GM18499 (cell line): Measurements from ENCODE around the gene NDUFS7.
"Not testable (repeated sequence)": the region's sequence is repeated elsewhere in the genome, so short reads cannot be mapped to it uniquely, and the experiment has no call there.

Experiments used
- ATAC-seq: cut with Tn5 transposase; IDR thresholded peaks from one replicate; pipeline ENCODE4 v1.9.1; 2021; ENCODE audit warnings: moderate number of reproducible peaks; ENCODE audit not compliant: insufficient read depth, unreplicated experiment

The NDUFS7 gene

DNA sequence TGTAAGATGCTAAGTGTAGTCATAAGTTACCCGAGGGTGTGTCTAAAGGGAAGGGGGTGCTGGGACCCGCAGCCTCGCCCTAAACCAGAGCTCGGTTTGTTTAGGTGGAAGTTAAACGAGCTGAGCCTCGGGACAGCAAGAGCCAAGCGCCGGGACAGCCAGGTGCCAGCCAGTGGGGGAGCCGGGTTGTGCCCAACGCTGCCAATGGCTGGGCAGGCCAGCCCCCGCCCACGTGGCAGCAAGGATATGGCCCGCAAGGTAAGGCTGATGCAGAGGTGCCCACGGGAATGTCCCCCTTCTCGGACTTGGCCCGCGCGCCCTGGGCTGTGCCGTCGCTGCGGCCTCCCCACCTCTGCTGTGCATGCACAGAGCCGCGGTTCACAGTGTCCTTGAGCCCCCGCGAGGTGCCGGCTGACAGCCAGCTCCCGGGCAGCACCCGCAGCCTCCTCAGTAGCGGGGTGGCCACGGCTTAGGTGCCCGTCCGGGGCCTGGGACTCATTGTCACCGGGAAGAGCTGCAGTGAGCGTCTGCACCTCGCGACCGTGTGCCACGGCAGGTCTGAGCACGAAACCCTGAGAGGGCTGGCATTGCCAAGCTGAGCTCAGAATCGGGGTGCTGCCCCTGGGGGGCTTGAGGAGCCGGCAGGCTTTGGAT lies 45.2 kb downstream of the NDUFS7 start:
- no peak for ATAC-seq

DNA sequence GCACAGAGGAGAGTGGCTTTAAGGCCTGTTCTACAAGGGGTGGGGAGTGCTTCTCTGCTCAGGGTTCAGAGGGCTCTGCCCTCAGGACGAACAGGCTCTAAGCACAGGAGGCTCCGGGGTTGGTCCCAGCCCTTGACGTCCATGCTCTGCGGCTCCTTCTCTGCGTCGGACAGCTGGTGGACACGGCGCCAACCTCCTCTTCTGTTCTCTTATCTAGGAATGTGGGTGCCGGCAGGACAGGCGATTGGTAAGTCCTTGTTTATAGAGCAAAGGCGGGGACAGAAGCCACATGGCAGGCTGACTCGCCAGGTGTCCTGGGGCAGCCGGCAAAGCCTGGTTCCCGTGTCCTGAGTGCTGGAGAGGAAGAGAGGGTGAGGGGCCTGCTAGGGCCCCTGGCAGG lies 46.0 kb downstream of the NDUFS7 start:
- ATAC-seq = no peak

DNA sequence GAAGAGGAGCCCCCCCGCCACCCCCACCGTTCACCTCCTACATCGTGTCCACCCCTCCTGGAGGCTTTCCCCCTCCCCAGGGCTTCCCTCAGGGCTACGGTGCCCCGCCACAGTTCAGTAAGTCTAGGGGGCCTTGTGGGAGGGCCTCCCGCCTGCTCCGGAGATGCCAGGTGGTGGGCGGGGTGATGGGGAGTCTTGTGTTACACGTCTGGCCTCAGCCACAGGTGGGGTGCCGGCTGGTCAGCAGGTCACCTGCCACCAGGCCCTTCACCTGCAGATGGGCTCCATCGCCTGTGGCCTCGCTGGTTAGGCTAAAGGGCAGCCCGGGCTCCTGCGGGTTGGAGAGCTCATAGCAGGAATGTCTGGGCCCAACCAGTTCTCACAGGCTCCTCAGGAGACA lies 46.5 kb downstream of the NDUFS7 start:
- no peak for ATAC-seq

DNA sequence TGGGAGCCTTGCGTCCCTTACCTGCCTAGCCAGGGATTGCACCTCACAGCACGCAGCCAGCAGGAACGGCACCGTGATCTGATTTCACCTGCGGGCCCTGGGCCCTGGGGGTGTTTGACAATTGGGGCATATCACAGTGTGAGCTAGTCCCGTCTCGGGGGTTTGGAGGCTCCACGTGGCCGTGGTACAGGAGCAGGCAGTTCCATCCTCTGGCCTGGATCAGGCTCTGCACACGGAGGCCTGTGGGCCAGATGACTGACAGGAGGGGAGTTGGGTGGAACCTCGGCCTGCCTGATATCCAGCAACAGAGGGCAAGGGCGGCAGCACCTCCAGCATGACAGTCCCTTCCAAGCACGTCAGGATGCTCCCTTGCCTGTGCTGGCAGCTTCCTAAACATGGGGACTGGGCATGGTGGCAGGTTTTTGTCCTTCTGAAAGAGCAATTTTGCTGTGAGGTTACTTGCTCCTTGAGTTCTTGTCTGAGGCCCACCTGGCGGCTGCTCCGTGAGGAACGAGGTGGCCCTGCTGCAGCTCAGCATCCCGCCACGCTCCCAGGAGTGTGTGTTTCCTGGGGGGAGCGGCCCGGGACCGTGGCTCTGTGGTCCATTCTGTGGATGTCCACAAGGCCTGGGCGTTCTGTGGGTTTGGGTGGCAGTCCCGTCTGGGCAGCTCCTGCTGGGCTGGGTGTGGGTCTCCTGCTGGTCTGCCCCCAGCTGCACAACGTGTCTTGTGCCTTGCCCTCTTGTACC lies 48.2 kb downstream of the NDUFS7 start:
- no peak for ATAC-seq

DNA sequence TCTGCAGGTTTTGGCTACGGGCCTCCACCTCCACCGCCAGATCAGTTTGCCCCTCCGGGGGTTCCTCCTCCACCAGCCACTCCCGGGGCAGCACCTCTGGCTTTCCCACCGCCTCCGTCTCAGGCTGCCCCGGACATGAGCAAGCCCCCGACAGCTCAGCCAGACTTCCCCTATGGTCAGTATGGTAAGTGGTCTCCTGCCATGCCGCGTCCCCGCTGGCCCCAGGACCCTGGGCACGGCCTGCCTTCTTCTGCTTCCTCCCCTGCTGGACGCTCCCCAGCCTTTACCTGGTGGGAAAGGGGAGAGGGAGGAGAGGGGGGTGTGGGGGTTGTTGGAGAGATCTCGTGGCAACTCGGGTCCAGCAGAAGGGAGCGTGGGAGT lies 48.8 kb downstream of the NDUFS7 start:
- ATAC-seq = no peak

DNA sequence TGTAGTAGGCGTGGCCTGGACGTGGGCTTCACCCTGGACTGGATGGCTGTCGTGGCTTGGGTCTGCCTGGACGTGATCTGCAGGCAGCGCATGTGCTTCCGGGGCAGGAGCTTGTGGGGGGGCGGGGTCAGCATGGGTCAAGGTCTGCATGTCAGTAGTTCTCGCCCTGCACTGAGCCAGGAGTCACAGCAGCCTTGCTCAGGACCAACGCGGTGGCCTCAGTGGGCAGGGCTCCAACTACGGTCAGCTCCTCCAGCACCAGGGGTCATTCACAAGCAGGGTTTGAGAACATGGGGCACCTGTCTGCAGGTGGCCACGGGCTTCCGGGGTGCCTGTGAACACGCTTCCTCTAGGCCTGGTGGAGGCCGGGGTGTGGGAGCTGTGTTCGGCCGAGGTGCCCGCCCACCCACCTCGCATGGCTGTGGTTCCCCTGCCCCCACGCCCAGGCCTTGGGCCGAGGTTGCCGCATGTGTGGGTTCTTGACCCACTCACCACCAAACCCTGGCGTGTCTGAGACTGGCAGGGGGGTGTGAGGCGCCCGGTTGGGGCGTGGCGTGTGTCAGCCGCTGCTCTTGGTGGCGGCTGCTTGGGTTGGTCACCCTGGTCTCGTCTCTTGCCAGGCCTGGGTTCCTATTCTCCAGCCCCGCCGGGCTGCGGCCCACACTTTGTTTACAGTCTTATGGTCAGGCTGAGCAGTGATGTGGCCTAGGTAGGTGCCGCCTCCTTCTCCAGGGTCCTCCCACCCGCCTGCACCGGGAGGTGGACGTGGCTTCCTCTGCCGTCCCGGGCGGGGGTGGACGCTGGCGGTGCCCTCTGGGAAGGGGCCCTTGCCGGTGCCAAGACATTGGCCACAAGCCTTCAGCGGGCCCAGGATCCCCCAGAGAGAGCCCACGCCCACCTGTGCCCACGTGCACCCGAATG lies 49.7 kb downstream of the NDUFS7 start:
- ATAC-seq = no peak

DNA sequence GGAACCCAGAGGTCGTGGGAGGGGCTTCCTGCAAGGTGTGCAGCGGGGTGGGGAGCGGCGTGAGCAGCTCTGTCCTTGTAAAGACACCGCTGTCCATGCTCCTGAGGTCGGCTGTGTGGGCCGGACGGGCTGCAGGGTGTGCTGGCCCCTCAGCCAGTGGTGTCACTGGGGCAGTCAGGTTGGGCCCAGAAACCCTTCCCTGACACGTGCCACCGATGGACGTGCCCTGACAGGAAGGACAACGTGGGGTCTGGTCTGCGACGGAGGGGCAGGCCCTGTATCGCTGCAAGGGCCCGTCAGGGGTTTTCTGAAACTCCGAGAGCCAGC lies 50.3 kb downstream of the NDUFS7 start:
- ATAC-seq = no peak

DNA sequence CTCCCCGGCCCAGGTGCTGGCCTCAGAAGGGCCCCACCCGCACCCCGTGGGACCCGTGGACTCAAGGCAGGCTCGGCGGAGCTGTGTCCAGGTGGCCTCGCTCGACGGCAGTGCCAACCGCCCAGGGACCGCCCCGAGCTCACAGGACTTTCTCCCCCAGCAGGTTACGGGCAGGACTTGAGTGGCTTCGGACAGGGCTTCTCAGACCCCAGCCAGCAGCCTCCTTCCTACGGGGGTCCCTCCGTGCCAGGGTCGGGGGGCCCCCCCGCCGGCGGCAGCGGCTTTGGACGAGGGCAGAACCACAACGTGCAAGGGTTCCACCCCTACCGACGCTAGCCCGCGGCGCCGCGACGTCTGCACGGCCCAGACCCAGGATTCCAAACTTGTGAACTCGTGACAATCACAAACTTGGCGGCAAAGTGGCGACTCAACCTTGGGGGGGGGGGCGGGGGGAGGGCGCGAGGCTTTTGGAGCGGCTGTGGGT lies 50.9 kb downstream of the NDUFS7 start:
- ATAC-seq = no peak

DNA sequence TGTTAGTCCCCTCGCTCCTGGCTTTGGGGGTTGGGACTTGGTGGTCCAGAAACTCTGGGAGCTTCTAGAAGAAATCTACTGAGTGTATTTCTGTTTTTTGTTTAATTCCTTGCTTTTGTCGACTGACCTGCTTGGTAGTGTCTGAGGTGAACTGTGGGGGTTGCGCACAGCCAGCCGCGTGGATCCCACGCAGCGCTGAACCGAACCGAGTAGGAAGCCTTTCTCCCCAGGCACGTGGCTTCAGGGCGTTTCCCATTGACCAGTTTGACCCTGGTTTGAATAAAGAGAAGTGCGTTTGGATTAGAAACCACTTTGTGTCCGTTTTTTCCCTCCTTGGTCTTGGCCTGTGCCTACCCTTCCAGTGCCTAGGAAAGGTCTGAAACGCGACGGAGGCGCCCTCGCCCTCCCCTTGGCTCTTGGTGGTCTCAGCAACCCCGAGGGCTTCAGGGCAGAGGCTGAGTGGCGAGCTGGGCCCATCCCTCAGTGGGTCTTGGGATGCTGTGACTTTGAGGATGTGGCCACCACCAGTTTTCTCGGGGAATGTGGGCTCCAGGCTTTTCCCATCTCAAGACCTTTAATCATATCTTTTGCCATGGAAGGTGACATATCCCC lies 51.8 kb downstream of the NDUFS7 start:
- ATAC-seq = no peak

DNA sequence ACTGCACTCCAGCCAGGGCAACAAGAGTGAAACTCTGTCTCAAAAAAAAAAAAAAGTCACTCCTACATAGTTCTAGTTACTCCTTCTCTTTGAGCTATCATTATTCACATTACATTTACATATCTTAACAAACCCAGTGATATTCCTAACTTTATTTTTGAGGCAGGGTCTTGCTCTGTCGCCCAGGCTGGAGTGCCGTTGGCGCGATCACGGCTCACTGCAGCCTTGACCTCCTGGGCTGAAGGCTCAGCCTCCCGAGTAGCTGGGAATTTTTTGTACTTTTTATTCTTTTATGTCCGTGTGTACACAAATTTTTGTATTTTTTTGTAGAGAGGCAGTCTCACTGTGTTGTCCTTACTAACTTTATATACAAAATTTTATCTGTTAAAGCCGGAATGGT lies 53.9 kb downstream of the NDUFS7 start:
- no peak for ATAC-seq

DNA sequence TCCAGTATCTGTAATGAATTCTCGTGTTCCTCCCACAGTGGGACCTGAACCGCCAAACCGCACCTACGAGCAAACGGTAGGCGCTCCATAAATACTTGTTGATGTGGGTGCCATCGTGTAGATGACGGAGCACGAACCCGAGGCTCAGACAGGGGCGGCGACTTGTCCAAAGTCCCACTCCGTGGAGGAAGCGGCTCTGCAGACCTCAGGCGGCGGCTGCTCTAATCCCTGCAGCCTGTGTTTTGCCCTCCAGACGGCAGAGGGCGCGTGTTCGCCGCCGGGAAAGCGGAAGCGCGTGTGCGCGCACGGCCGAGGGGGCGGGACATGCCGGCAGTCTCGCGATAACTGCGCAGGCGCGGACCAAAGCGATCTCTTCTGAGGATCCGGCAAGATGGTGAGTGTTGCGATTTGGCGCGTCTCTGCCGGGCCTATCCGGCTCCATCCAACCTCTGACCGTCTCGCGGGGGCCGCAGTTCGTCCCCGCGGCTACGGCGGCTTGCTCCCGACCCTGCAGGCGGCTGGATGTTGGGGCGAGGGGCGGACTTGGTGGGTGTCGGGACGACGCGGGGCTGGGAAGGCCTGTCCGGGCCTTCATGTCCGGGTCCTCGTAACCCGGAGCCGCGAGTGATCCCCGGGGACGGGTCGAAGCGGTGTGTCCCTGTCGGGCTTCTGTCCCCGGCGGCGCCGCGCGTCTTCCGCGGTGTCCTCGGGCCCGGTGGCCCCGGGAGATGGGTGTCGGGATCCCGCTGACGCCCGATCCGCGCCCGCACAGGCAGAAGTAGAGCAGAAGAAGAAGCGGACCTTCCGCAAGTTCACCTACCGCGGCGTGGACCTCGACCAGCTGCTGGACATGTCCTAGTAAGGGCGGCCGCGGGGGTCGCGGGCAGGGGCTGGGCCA lies 54.6 kb downstream of the NDUFS7 start, which contains the start of gene RPS15:
Gene RPS15, plus strand, starts transcription at position 362 of the 898 bp plus-strand sequence. Its CDS starts 30 bp downstream, at position 392.
- peak; percentile 46 for ATAC-seq

DNA sequence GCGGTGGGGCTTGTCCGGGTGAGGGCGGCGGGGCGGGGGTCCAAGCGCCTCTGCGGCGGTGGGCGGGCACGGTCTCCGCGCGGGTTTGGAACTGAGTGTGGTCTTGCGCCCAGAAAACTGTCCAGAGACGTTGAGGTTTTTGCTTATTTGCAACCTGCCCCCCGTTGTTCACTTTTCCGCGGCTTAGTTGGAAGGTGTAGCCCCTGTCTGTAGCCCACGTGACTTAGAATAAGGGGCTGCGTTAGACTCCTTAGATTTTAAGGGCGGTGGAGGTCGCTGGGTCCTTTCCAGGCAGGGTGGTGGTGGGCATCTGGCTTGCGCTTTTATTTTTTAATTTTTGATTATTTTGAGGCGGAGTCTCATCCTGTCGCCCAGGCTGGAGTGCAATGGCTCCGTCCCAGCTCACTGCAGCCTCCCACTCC lies 55.2 kb downstream of the NDUFS7 start:
- ATAC-seq = no peak

DNA sequence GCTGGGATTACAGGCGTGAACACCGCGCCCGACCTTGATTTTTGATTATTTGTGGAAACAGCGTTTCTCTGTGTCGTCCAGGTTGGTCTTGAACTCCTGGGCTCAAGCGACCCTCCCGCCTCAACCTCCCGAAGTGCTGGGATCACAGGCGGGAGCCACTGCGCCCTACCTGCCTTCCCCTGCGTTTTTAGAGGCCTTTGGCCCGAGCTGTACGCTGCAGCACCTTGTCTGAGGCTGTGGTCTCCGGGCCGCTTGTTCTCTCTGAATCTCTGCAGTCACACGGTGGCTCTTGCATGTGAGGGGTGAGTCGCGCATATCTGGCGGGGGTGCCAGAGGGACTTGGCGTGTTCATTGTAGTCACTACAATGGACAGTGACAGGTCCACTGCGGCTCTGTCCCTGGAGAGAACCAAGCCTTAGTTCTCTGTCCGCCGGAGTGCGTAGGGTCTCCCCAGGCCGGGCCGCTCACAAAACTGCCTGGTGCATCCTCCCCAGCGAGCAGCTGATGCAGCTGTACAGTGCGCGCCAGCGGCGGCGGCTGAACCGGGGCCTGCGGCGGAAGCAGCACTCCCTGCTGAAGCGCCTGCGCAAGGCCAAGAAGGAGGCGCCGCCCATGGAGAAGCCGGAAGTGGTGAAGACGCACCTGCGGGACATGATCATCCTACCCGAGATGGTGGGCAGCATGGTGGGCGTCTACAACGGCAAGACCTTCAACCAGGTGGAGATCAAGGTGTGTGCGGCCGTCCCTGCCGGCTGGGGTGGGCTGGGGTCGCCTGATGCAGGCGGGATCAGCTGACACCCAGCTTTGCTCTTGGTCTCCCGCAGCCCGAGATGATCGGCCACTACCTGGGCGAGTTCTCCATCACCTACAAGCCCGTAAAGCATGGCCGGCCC lies 56.1 kb downstream of the NDUFS7 start:
- ATAC-seq = not testable (repeated sequence)

DNA sequence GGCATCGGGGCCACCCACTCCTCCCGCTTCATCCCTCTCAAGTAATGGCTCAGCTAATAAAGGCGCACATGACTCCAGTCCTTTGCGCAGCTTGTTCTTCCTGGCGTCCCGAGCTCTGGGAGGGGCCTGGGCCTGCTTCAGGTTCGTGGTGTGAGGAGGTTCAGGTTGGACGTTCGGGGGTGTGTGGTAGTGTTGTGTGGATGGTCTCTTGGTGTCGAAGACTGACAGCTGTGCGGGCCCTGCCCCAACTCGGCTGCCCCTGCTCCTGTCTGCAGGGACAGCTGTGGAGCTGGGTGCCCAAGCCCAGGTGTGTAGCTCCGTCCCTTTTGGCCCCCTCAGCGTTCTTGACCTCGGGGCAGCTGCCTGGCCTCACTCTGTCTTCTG lies 56.7 kb downstream of the NDUFS7 start:
- ATAC-seq = no peak

DNA sequence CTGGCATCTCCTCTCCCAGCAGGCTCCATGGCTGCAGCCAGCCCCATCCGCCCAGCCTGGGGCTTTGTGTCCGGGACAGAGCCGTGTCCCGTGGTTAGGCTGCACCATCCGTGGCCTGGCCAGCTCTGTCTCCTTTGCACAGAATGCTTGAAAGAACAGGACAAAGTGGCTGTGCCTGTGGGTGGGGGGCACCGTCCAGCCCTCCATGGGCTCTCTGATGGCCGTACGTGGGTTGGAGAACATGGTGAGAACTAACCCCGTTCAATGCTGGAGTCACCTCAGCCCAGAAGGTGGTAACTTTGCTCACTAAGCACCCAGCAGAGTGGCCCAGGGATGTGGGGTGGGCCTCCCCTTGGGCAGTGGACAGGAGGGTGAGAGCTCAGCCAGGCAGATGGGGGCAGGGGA lies 57.3 kb downstream of the NDUFS7 start:
- no peak for ATAC-seq

DNA sequence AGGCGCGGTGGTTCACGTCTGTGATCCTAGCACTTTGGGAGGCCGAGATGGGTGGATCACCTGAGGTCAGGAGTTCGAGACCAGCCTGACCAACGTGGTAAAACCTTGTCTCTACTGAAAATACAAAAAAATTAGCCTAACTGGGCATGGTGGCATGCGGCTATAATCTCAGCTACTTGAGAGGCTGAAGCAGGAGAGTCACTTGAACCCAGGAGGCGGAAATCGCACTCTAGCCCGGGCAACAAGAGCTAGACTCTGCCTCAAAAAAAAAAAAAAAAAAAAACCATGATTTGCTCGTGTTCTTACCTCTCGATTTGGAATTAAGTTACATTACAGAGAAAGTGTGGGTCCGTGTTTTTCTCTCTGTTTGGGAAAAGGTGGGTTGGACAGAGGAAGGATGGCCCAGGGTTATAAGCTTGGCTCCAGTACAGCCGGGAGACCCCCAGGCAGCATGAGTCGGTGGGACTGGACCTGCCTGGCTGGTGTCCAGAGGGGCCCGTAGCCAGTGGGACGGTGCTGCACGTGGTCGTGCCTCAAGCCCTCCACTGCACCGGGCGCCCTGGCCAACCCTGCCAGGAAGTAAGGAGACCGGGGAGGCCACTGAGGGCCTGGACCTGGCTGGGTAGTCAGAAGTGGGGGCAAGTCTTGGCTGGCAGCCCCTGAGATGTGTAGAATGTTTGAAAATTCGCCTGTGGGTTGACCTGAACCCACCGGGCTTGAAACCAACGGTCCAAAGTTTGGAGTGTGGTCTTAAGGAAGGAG lies 58.2 kb downstream of the NDUFS7 start:
- no peak for ATAC-seq
